ENCODE measurements around the gene TPRN.

Gene TPRN

GRCh38 chr9:137172901-137173795 is 27.4 kb downstream of the TPRN start:
- Mint-ChIP-seq H3K27ac (no peak overlapping the region), H3K36me3 (ENCODE audit: low read depth) (peaks cover 6% of the 10 kb centered on the region), H3K4me3 (no peak overlapping the region), H3K4me1 (no peaks in the 10 kb centered on the region), H3K27me3 (ENCODE audit: low read depth, poor library complexity) (peaks cover 79% of the 10 kb centered on the region), H3K9me3 (no peaks in the 10 kb centered on the region)
- no peak for TF ChIP-seq CTCF (IDR thresholded peaks at IDR 0.05)
- DNase-seq = no peak

- H3K4me3 Mint-ChIP-seq = no peak overlapping the region
- no peaks in the 10 kb centered on the region for H3K36me3 Mint-ChIP-seq (ENCODE audit: low read depth)
- H3K27ac Mint-ChIP-seq = no peak overlapping the region
- no peak for DNase-seq
- no peaks in the 10 kb centered on the region for H3K9me3 Mint-ChIP-seq
- TF ChIP-seq CTCF (IDR thresholded peaks at IDR 0.05) = no peak
- no peaks in the 10 kb centered on the region for H3K4me1 Mint-ChIP-seq
- peaks cover 91% of the 10 kb centered on the region for H3K27me3 Mint-ChIP-seq (ENCODE audit: low read depth, poor library complexity)
These were observed 29.2 kb downstream of the TPRN start for GRCh38 chr9:137171149-137171900.

GRCh38 chr9:137170486-137171148 is 29.9 kb downstream of the TPRN start:
- Mint-ChIP-seq H3K27me3 (ENCODE audit: low read depth, poor library complexity) (peaks cover 91% of the 10 kb centered on the region), H3K4me3 (no peak overlapping the region), H3K27ac (no peak overlapping the region), H3K4me1 (no peaks in the 10 kb centered on the region), H3K36me3 (ENCODE audit: low read depth) (no peaks in the 10 kb centered on the region), H3K9me3 (no peaks in the 10 kb centered on the region)
- no peak for DNase-seq
- no peak for TF ChIP-seq CTCF (IDR thresholded peaks at IDR 0.05)

- no peaks in the 10 kb centered on the region for H3K36me3 Mint-ChIP-seq (ENCODE audit: low read depth)
- H3K27ac Mint-ChIP-seq = no peak within 1 kb of the TSS
- peaks cover 91% of the 10 kb centered on the region for H3K27me3 Mint-ChIP-seq (ENCODE audit: low read depth, poor library complexity)
These were observed 30.6 kb downstream of the TPRN start, which contains the start of gene LRRC26 for GRCh38 chr9:137169896-137170358. Gene LRRC26, minus strand, starts transcription at chr9:137170051. Its CDS starts 108 bp downstream, at chr9:137169943.

More at GRCh38 chr9:137169896-137170358, 30.6 kb downstream of the TPRN start, which contains the start of gene LRRC26:
- no peaks in the 10 kb centered on the region for H3K4me1 Mint-ChIP-seq
- no peaks in the 10 kb centered on the region for H3K9me3 Mint-ChIP-seq
- no peak for TF ChIP-seq CTCF (IDR thresholded peaks at IDR 0.05)
- DNase-seq = no peak
- H3K4me3 Mint-ChIP-seq = peak within 1 kb of the TSS; percentile 72
